Mucosa of descending colon (tissue), 3 donors: Measurements from ENCODE around the gene DHX9. TPM values are rescaled to one million over a fixed set of nuclear protein-coding genes. Genes with fewer than 3 reads are reported as not detected.

Source experiments
- ATAC-seq: fragments of 200-7000 bp; cut with Tn5 transposase; one replicate; pipeline ENCODE4 v1.9.1; 2020; ENCODE audit warnings: mild to moderate bottlenecking, moderate library complexity
- DNase-seq, 3 donors: peaks; one replicate each; pipeline ENCODE4 v3.0.0-alpha.2; 2020
- H3K36me3 ChIP-seq: fragments of 200-600 bp; one replicate; pipeline ENCODE4 v1.8.0; 2021; ENCODE audit warnings: low read depth, mild to moderate bottlenecking
- H3K4me1 ChIP-seq: fragments of 200-600 bp; one replicate; pipeline ENCODE4 v1.8.0; 2021; ENCODE audit warnings: low read depth, mild to moderate bottlenecking
- H3K4me3 ChIP-seq: fragments of 200-600 bp; one replicate; pipeline ENCODE4 v1.8.0; 2021; ENCODE audit warnings: mild to moderate bottlenecking
- H3K9me3 ChIP-seq: fragments of 200-600 bp; one replicate; pipeline ENCODE4 v1.8.0; 2021; ENCODE audit warnings: mild to moderate bottlenecking
- intact Hi-C, 2 donors: fragments of 100-400 bp; cut with DNase I in 1 of 2; cut with micrococcal nuclease in 1 of 2; formaldehyde crosslinking; loops; one replicate each; pipeline versions ENCODE4 v1.11.0 to v1.11.1; 2022; cut with DNase I, micrococcal nuclease
- total RNA-seq, 3 donors: library from RNA; stranded (reverse); fragmentation: NEBNext Ultra II Directional in 2 of 3; extraction: Animal tissue kit (Norgen Biotek cat#: 25700) in 2 of 3; gene quantifications; one replicate each; pipeline versions ENCODE4 v1.2.1 to v1.2.4, GENCODE V29; 2021 to 2023
- TF ChIP-seq, protein P1 (sequence below): fragments of 200-600 bp; IDR thresholded peaks from one replicate; pipeline ENCODE4 v1.8.0; 2022; ENCODE audit warnings: antibody characterized with exemption, mild to moderate bottlenecking
- donor health status: DM: no; HTN: no; CAD: no; lungs with moderate emphysema.
- donor health status: DM: no; HTN: no; CAD: no.
- donor health status: DM: no; HTN: yes; CAD: no.

Gene DHX9
- total RNA-seq, 3 donors from 2014 or later = 88.8 to 112 (median 101) TPM

GRCh38 chr1:182829285-182829932, 9.7 kb upstream of the DHX9 start:
- no peak for DNase-seq
- TF ChIP-seq, protein P1, sequence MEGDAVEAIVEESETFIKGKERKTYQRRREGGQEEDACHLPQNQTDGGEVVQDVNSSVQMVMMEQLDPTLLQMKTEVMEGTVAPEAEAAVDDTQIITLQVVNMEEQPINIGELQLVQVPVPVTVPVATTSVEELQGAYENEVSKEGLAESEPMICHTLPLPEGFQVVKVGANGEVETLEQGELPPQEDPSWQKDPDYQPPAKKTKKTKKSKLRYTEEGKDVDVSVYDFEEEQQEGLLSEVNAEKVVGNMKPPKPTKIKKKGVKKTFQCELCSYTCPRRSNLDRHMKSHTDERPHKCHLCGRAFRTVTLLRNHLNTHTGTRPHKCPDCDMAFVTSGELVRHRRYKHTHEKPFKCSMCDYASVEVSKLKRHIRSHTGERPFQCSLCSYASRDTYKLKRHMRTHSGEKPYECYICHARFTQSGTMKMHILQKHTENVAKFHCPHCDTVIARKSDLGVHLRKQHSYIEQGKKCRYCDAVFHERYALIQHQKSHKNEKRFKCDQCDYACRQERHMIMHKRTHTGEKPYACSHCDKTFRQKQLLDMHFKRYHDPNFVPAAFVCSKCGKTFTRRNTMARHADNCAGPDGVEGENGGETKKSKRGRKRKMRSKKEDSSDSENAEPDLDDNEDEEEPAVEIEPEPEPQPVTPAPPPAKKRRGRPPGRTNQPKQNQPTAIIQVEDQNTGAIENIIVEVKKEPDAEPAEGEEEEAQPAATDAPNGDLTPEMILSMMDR = no peak
- Histone ChIP-seq H3K36me3 (no peaks in the 10 kb centered on the region), H3K4me3 (no peak overlapping the region), H3K4me1 (no peaks in the 10 kb centered on the region), H3K9me3 (no peaks in the 10 kb centered on the region)
- intact Hi-C loops = no loop called here
- no peak for ATAC-seq

GRCh38 chr1:182833271-182833670, 5.9 kb upstream of the DHX9 start:
- H3K36me3 ChIP-seq = no peaks in the 10 kb centered on the region
- no peak overlapping the region for H3K4me3 ChIP-seq
- DNase-seq (no peak), ATAC-seq (no peak)
- no peaks in the 10 kb centered on the region for H3K4me1 ChIP-seq
- TF ChIP-seq, protein P1 = no peak
- intact Hi-C loops = no loop called here
- no peaks in the 10 kb centered on the region for H3K9me3 ChIP-seq

GRCh38 chr1:182834326-182834725, 4.8 kb upstream of the DHX9 start:
- no peaks in the 10 kb centered on the region for H3K9me3 ChIP-seq
- H3K36me3 ChIP-seq = no peaks in the 10 kb centered on the region
- H3K4me3 ChIP-seq = no peak overlapping the region
- ATAC-seq (no peak), DNase-seq (no peak)
- TF ChIP-seq, protein P1 = no peak
- intact Hi-C loops = no loop called here
- no peaks in the 10 kb centered on the region for H3K4me1 ChIP-seq

- no peaks in the 10 kb centered on the region for H3K36me3 ChIP-seq
- peaks cover 6% of the 10 kb centered on the region for H3K4me1 ChIP-seq
- intact Hi-C loops = no loop called here
- TF ChIP-seq, protein P1 = no peak
- H3K9me3 ChIP-seq = no peaks in the 10 kb centered on the region
- DNase-seq (no peak), ATAC-seq (no peak)
- H3K4me3 ChIP-seq = no peak overlapping the region
Observed at GRCh38 chr1:182835806-182836205, 3.3 kb upstream of the DHX9 start.

- DNase-seq (no peak), ATAC-seq (no peak)
- Histone ChIP-seq H3K36me3 (no peaks in the 10 kb centered on the region), H3K9me3 (no peaks in the 10 kb centered on the region), H3K4me3 (no peak overlapping the region), H3K4me1 (peaks cover 26% of the 10 kb centered on the region)
- TF ChIP-seq, protein P1 = no peak
- intact Hi-C loops = no loop called here
Observed at GRCh38 chr1:182841368-182841988, 2.3 kb downstream of the DHX9 start.
